Breast epithelium (tissue), 3 donors: ENCODE results near the gene NR2E1.

Experiments
- POLR2A ChIP-seq: fragments of 450-650 bp; IDR thresholded peaks from one replicate; pipeline ENCODE4 v1.6.1; 2016; ENCODE audit warnings: antibody characterized with exemption, mild to moderate bottlenecking, moderate library complexity
- TF ChIP-seq, protein P1 (sequence below), 3 donors: fragments of 450-650 bp; IDR thresholded peaks; one replicate each; pipeline ENCODE4 v1.5.1; 2016 to 2017; ENCODE audit warnings: antibody characterized with exemption in 3 of 3, mild to moderate bottlenecking in 3 of 3, moderate library complexity in 3 of 3

DNA sequence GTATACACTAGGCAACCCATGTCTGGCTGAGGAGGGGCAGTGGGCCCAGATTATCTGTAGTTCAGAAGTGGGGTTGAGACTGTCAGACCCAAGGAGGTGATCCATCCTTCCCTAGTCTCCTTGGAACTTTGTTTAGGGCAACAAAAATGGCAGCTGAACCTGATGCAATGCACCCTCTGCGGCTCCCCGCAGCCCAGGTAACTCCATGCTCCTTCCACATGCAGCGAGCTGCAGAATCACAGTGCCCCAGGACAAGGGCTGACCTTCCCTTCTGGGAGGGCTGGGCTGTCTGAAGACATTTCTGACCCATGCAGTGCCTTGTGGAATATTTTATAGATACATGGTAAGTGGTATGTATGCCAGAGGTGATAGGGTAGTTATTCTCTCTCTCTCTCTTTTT, 29.4 kb downstream of the NR2E1 start:
- TF ChIP-seq, protein P1, sequence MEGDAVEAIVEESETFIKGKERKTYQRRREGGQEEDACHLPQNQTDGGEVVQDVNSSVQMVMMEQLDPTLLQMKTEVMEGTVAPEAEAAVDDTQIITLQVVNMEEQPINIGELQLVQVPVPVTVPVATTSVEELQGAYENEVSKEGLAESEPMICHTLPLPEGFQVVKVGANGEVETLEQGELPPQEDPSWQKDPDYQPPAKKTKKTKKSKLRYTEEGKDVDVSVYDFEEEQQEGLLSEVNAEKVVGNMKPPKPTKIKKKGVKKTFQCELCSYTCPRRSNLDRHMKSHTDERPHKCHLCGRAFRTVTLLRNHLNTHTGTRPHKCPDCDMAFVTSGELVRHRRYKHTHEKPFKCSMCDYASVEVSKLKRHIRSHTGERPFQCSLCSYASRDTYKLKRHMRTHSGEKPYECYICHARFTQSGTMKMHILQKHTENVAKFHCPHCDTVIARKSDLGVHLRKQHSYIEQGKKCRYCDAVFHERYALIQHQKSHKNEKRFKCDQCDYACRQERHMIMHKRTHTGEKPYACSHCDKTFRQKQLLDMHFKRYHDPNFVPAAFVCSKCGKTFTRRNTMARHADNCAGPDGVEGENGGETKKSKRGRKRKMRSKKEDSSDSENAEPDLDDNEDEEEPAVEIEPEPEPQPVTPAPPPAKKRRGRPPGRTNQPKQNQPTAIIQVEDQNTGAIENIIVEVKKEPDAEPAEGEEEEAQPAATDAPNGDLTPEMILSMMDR (IDR thresholded peaks at IDR 0.05): no peak
- TF ChIP-seq POLR2A: no peak
